Ovary (tissue), 9 donors: ENCODE data around the gene BOLA3. TPM values are rescaled to one million over a fixed set of nuclear protein-coding genes. Genes with fewer than 3 reads are reported as not detected.
"Not testable (repeated sequence)": the region's sequence is repeated elsewhere in the genome, so short reads cannot be mapped to it uniquely, and the experiment has no call there.

Experiments used
- DNase-seq, 5 donors: peaks; one replicate each; pipeline ENCODE4 v3.0.0-alpha.2; 2019 to 2020
- H3K27ac ChIP-seq, 2 donors: fragments of 200-600 bp; one replicate each; pipeline versions ENCODE4 v1.5.1 to v1.8.0; 2019 to 2022
- H3K27me3 ChIP-seq: fragments of 200-600 bp; one replicate; pipeline ENCODE4 v1.8.0; 2022
- H3K36me3 ChIP-seq: fragments of 200-600 bp; sonication (generic); one replicate; pipeline ENCODE4 v1.5.1; 2019
- H3K4me1 ChIP-seq: one replicate; pipeline ENCODE4 v1.8.1; 2013; ENCODE audit warnings: mild to moderate bottlenecking, moderate library complexity; ENCODE audit not compliant: insufficient read depth
- H3K4me3 ChIP-seq: fragments of 200-600 bp; sonication (generic); one replicate; pipeline ENCODE4 v1.5.1; 2017
- H3K9me3 ChIP-seq, 2 donors: fragments of 200-600 bp in 1 of 2; sonication (generic) in 1 of 2; one replicate each; pipeline versions ENCODE4 v1.5.1 to v1.8.1; 2013 to 2019; ENCODE audit warnings: mild to moderate bottlenecking in 1 of 2, moderate library complexity in 1 of 2
- EP300 ChIP-seq: sonication (generic); formaldehyde crosslinking; IDR thresholded peaks from one replicate; pipeline ENCODE4 v1.6.1; 2017; ENCODE audit warnings: antibody characterized with exemption
- POLR2A ChIP-seq: fragments of 450-650 bp; IDR thresholded peaks from one replicate; pipeline ENCODE4 v1.6.1; 2017; ENCODE audit warnings: antibody characterized with exemption, mild to moderate bottlenecking, moderate library complexity
- WGBS, 3 donors: extraction: QIAGEN DNeasy Blood & Tissue Kit in 1 of 3; methylation state at CpG; one replicate each; pipeline versions ENCODE4 v1.1.5 to v1.1.7; 2013 to 2017; 5-methylcytosine and 5-hydroxymethylcytosine counted together
- intact Hi-C, 4 donors: fragments of 100-400 bp; cut with DNase I; formaldehyde crosslinking; loops; one replicate each; pipeline versions ENCODE4 v1.11.0 to v1.15.1; 2022 to 2023
- polyA plus RNA-seq, 2 donors: library from polyadenylated mRNA; stranded (reverse); fragments of 200-250 nt in 1 of 2; fragments of 350-450 nt in 1 of 2; fragmentation: Illumina TruSeq in 1 of 2; extraction: RNeasy Lipid Tissue Mini Kit (QIAGEN cat#74804) in 1 of 2; gene quantifications; one replicate each; pipeline ENCODE4 v1.2.3, GENCODE V29; 2013 to 2014
- total RNA-seq, 7 donors: library from RNA; depleted of rRNA in 2 of 7; stranded (reverse); fragments of >200 nt in 2 of 7; fragmentation: NEBNext Ultra II Directional in 3 of 7; extraction: Animal tissue kit (Norgen Biotek cat#: 25700) in 3 of 7; gene quantifications; one replicate each; pipeline versions ENCODE4 v1.1.0 to v1.2.4, GENCODE V29; 2016 to 2023
- TF ChIP-seq, protein P1 (sequence below), 3 donors: fragments of 450-650 bp in 2 of 3; fragments of 200-600 bp in 1 of 3; IDR thresholded peaks; one replicate each; pipeline versions ENCODE4 v1.5.1 to v1.8.0; 2016 to 2022; ENCODE audit warnings: antibody characterized with exemption in 3 of 3, mild to moderate bottlenecking in 1 of 3
- donor health status: DM: no; HTN: no; CAD: no; lungs with moderate emphysema.
- donor health status: DM: no; HTN: no; CAD: no.
- donor health status: Bipolar disorder and iron deficiency.
- donor health status: DM: yes; HTN: yes; CAD: no.
- donor health status: DM: no; HTN: no; CAD: no.
- donor health status: DM: yes; HTN: yes; CAD: no.

Gene BOLA3
- total and polyA plus RNA-seq, 9 donors: 8.2 to 34.4 (median 15.3) TPM

DNA sequence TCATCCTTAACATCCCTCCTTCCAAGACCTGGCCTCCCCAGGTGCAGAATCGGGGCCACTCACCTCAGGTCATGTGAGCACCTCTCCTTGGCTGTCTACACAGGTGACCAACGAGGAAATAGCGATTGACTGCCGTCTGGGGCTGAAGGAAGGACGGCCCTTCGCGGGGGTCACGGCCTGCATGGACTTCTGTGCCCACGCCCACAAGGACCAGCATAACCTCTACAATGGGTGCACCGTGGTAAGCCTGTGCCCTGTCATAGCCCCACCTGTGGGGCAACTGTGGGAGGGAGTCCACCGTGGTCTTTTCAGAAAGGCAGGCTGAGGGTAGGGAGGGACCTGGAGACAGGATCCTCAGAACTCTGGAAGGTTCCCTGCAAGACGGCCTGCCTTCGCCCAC, 54.3 kb downstream of the BOLA3 start:
- no peaks in the 10 kb centered on the region for H3K9me3 ChIP-seq
- TF ChIP-seq, protein P1, sequence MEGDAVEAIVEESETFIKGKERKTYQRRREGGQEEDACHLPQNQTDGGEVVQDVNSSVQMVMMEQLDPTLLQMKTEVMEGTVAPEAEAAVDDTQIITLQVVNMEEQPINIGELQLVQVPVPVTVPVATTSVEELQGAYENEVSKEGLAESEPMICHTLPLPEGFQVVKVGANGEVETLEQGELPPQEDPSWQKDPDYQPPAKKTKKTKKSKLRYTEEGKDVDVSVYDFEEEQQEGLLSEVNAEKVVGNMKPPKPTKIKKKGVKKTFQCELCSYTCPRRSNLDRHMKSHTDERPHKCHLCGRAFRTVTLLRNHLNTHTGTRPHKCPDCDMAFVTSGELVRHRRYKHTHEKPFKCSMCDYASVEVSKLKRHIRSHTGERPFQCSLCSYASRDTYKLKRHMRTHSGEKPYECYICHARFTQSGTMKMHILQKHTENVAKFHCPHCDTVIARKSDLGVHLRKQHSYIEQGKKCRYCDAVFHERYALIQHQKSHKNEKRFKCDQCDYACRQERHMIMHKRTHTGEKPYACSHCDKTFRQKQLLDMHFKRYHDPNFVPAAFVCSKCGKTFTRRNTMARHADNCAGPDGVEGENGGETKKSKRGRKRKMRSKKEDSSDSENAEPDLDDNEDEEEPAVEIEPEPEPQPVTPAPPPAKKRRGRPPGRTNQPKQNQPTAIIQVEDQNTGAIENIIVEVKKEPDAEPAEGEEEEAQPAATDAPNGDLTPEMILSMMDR (IDR thresholded peaks at IDR 0.05): no peak
- TF ChIP-seq EP300 (no peak), POLR2A (no peak)
- H3K4me3 ChIP-seq: no peak overlapping the region
- 83 to 87% (median 85%) methylated on average over 4 to 13 of the region's 13 CpGs for WGBS, 3 donors
- no peak overlapping the region for H3K27ac ChIP-seq
- intact Hi-C loops: no loop called here
- H3K36me3 ChIP-seq: no peaks in the 10 kb centered on the region
- no peaks in the 10 kb centered on the region for H3K4me1 ChIP-seq
- no peak for DNase-seq
- H3K27me3 ChIP-seq: no peaks in the 10 kb centered on the region

DNA sequence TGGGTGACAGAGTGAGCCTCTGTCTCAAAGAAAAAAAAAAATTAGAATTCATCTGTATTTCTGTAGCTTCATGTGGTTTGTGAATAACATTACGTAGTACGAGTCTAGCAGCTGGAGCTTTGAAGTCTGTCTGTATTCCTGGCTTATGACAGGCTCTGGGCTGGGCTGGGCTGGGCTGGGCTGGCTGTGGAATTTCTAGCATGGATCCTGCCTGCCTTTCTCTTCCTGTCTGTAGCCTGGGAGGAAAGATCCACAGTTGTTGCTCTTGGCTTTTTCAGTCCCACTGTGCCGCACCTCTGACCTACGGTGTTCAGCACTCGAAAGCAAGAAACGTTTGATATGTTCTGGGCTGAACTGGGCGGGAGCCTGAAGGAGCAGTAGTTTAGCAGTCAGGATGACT, 55.4 kb downstream of the BOLA3 start:
- H3K4me3 ChIP-seq: no peak overlapping the region
- no peak overlapping the region for H3K27ac ChIP-seq
- no peaks in the 10 kb centered on the region for H3K4me1 ChIP-seq
- TF ChIP-seq EP300 (no peak), POLR2A (no peak)
- TF ChIP-seq, protein P1 (IDR thresholded peaks at IDR 0.05): no peak
- H3K27me3 ChIP-seq: no peaks in the 10 kb centered on the region
- DNase-seq: no peak
- no peaks in the 10 kb centered on the region for H3K36me3 ChIP-seq
- intact Hi-C loops: no loop called here
- no peaks in the 10 kb centered on the region for H3K9me3 ChIP-seq
- WGBS, 3 donors: 84 to 85% (median 84%) methylated on average over 7 of the region's 7 CpGs

DNA sequence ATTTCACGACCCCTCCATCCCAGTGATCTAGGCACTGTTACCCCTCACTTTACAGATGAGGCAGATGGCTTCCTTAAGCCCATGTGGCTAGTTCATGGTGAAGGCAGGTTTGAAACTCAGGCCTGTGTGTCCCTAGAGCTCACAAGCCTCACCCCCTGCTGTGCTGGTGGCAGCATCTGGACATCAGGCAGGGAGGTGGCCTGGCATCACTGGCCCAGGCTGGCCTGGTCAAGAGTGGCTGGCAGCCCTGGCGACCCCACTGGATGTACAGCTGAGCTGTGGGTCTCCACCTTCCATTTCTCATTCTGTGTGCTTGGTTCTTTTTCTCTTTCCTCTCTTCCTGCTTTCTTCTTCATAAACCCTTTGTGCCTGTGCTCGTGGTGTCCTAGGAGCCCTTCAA, 56.3 kb downstream of the BOLA3 start:
- no peaks in the 10 kb centered on the region for H3K36me3 ChIP-seq
- H3K27me3 ChIP-seq: no peaks in the 10 kb centered on the region
- no peak overlapping the region for H3K27ac ChIP-seq
- TF ChIP-seq, protein P1 (IDR thresholded peaks at IDR 0.05): no peak
- TF ChIP-seq POLR2A (no peak), EP300 (no peak)
- H3K4me3 ChIP-seq: no peak overlapping the region
- 90 to 98% (median 97%) methylated on average over 3 of the region's 3 CpGs for WGBS, 3 donors
- H3K4me1 ChIP-seq: no peaks in the 10 kb centered on the region
- no peaks in the 10 kb centered on the region for H3K9me3 ChIP-seq
- intact Hi-C loops: no loop called here
- no peak for DNase-seq

DNA sequence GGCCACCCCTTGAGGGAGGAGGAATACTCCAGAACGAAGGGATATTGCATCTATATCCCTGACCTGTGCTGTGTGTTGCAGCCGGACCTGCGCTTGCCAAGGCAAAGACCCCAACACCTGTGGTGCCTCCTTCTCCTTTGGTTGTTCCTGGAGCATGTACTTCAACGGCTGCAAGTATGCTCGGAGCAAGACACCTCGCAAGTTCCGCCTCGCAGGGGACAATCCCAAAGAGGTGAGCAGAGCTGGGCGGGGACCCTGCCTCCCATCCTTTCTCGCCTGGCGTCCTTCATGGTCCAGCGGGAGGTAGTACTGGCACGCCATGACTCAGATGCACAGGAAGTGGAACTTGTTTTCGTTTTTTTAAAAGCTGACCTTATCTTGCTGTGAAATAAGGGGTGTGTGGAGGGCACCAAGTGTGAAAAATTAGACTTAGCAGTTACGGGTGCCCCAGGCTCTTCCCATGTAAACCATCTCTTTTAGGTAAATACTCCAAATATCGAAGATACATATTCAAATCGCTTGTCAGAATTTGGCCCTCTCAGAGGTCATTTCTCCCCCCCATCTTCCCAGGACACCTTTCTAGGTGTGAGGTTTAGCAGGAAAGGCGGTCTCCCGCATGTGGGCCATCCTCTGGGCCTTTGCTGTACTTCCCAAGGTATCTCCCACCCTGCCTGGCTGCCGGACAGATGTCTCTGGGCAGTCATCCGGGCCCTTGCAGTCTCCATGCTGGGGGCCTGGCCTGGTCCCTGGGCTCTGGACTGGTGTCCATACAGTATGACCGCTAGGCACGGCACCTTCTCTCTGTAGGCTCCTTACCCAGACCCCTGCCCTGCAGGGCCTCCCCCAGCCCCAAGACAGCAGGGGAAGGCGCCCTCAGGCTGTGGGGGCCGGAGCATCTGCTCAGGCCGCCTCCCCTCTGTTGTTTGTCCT, 57.6 kb downstream of the BOLA3 start:
- no peak for DNase-seq
- Histone ChIP-seq H3K27me3 (no peaks in the 10 kb centered on the region), H3K4me1 (no peaks in the 10 kb centered on the region), H3K36me3 (no peaks in the 10 kb centered on the region), H3K9me3 (no peaks in the 10 kb centered on the region), H3K27ac (no peak overlapping the region), H3K4me3 (no peak overlapping the region)
- no peak for TF ChIP-seq EP300
- TF ChIP-seq, protein P1 (IDR thresholded peaks at IDR 0.05): no peak
- intact Hi-C loops: no loop called here
- WGBS, 3 donors: 92 to 93% (median 92%) methylated on average over 26 of the region's 26 CpGs

DNA sequence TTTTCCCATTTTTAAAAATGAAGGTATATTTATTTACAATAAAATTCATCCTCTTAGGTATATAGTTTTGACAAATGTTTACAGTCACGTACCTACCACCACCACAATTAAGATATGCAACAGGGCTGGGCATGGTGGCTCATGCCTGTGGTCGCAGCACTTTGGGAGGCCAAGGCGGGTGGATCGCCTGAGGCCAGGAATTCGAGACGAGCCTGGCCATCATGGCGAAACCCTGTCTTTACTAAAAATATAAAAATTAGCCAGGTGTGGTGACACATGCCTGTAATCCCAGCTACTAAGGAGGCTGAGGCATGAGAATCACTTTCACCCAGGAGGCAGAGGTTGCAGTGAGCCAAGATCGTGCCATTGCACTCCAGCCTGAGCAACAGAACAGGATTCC, 59.0 kb downstream of the BOLA3 start:
- DNase-seq, H3K27me3 ChIP-seq, intact Hi-C loops, H3K4me3 ChIP-seq, H3K36me3 ChIP-seq, H3K4me1 ChIP-seq, H3K9me3 ChIP-seq, H3K27ac ChIP-seq: not testable (repeated sequence)
- 95 to 98% (median 96%) methylated on average over 8 of the region's 8 CpGs for WGBS, 3 donors
